GM23338 (cell line): ENCODE measurements around the gene ACTA2. TPM values are rescaled to one million over a fixed set of nuclear protein-coding genes. Genes with fewer than 3 reads are reported as not detected.

ENCODE experiments used
- ATAC-seq: fragments of 200-7000 bp; cut with Tn5 transposase; 3 replicates; pipeline ENCODE4 v1.9.1; 2020
- DNase-seq: peaks from one replicate; pipeline ENCODE4 v3.0.0-alpha.2; 2015; ENCODE audit warnings: low spot score
- H2AFZ ChIP-seq: fragments of 200-600 bp; sonication (generic); 2 replicates; pipeline ENCODE4 v1.8.0; 2016; ENCODE audit warnings: antibody characterized with exemption, mild to moderate bottlenecking, moderate library complexity
- H3F3A ChIP-seq: fragments of 200-600 bp; sonication (generic); replicated peaks from 2 replicates; pipeline ENCODE4 v1.8.0; 2017; ENCODE audit warnings: antibody characterized with exemption, mixed run types, low read depth
- H3K27ac ChIP-seq: fragments of 200-600 bp; sonication (generic); 2 replicates; pipeline ENCODE4 v1.6.1; 2016; ENCODE audit warnings: low read depth
- H3K27me3 ChIP-seq: fragments of 200-600 bp; sonication (generic); 2 replicates; pipeline ENCODE4 v1.8.0; 2016; ENCODE audit warnings: mild to moderate bottlenecking, mixed run types, moderate library complexity; ENCODE audit not compliant: insufficient read depth
- H3K36me3 ChIP-seq: fragments of 200-600 bp; sonication (generic); 2 replicates; pipeline ENCODE4 v1.8.0; 2016; ENCODE audit warnings: mild to moderate bottlenecking; ENCODE audit not compliant: insufficient read depth
- H3K4me1 ChIP-seq: fragments of 200-600 bp; sonication (generic); 2 replicates; pipeline ENCODE4 v1.8.0; 2016; ENCODE audit warnings: mild to moderate bottlenecking, moderate library complexity; ENCODE audit not compliant: insufficient read depth
- H3K4me2 ChIP-seq: fragments of 200-600 bp; sonication (generic); 2 replicates; pipeline ENCODE4 v1.7.1; 2017; ENCODE audit warnings: mixed run types
- H3K4me3 ChIP-seq: fragments of 200-600 bp; sonication (generic); 2 replicates; pipeline ENCODE4 v1.6.1; 2016; ENCODE audit warnings: mixed run types
- H3K79me2 ChIP-seq: fragments of 200-600 bp; sonication (generic); replicated peaks from 2 replicates; pipeline ENCODE4 v1.8.0; 2017; ENCODE audit warnings: mild to moderate bottlenecking; ENCODE audit not compliant: insufficient read depth
- H3K9me2 ChIP-seq: fragments of 200-600 bp; sonication (generic); 2 replicates; pipeline ENCODE4 v1.8.0; 2017; ENCODE audit not compliant: insufficient read depth
- H4K20me1 ChIP-seq: fragments of 200-600 bp; sonication (generic); replicated peaks from 2 replicates; pipeline ENCODE4 v1.8.0; 2017; ENCODE audit warnings: mild to moderate bottlenecking; ENCODE audit not compliant: insufficient read depth
- H3K27ac Mint-ChIP-seq: 2 replicates; pipeline ENCODE4 v1.8.0; 2020; ENCODE audit warnings: inconsistent platforms, mild to moderate bottlenecking, moderate library complexity, mixed read lengths
- H3K27me3 Mint-ChIP-seq: 3 replicates; pipeline ENCODE4 v1.8.0; 2022; ENCODE audit warnings: low read depth, mild to moderate bottlenecking, moderate library complexity, mixed read lengths, inconsistent platforms; ENCODE audit not compliant: insufficient read depth, poor library complexity
- H3K36me3 Mint-ChIP-seq: 3 replicates; pipeline ENCODE4 v1.8.0; 2021; ENCODE audit warnings: low read depth, mild to moderate bottlenecking, inconsistent platforms, moderate library complexity, mixed read lengths
- H3K4me1 Mint-ChIP-seq: 3 replicates; pipeline ENCODE4 v1.8.0; 2020; ENCODE audit warnings: mild to moderate bottlenecking, inconsistent platforms, mixed read lengths
- H3K4me3 Mint-ChIP-seq: 3 replicates; pipeline ENCODE4 v1.8.0; 2021; ENCODE audit warnings: moderate library complexity, mild to moderate bottlenecking, inconsistent platforms, mixed read lengths
- H3K9me3 Mint-ChIP-seq: 3 replicates; pipeline ENCODE4 v1.8.0; 2020; ENCODE audit warnings: moderate library complexity, mild to moderate bottlenecking, inconsistent platforms, mixed read lengths
- CREB1 ChIP-seq: fragments of 250-450 bp; sonication (Bioruptor Pico); IDR thresholded peaks from 2 replicates; pipeline ENCODE4 v1.5.0; 2020; ENCODE audit warnings: low read depth, mild to moderate bottlenecking, moderate library complexity
- ETS1 ChIP-seq: IDR thresholded peaks from 2 replicates; pipeline ENCODE4 v1.6.1; 2016; ENCODE audit warnings: antibody characterized with exemption
- EZH2phosphoT487 ChIP-seq: fragments of 200-600 bp; sonication (generic); IDR thresholded peaks from one replicate; pipeline ENCODE4 v1.8.1; 2018; ENCODE audit warnings: antibody characterized with exemption; ENCODE audit not compliant: unreplicated experiment
- JUNB ChIP-seq: IDR thresholded peaks from one replicate; pipeline ENCODE4 v1.6.1; 2016; ENCODE audit warnings: antibody characterized with exemption; ENCODE audit not compliant: unreplicated experiment
- NANOG ChIP-seq: IDR thresholded peaks from 2 replicates; pipeline ENCODE4 v1.6.1; 2016; ENCODE audit warnings: antibody characterized with exemption, borderline replicate concordance
- POLR2AphosphoS5 ChIP-seq: IDR thresholded peaks from 2 replicates; pipeline ENCODE4 v1.6.1; 2016; ENCODE audit warnings: antibody characterized with exemption, low read depth
- ZNF331 ChIP-seq: fragments of 250-450 bp; sonication (Bioruptor Pico); IDR thresholded peaks from 2 replicates; pipeline ENCODE4 v1.5.0; 2020; ENCODE audit warnings: low read depth, mild to moderate bottlenecking, moderate library complexity
- polyA plus RNA-seq: library from polyadenylated mRNA; unstranded; fragments of >200 nt; fragmentation: Nextera tagmentation; extraction: Ambion mirVana; gene quantifications from 2 replicates; pipeline ENCODE4 v1.2.1, GENCODE V29; 2016
- total RNA-seq: library from RNA; depleted of rRNA; stranded (reverse); fragments of >200 nt; shearing (Covaris generic); gene quantifications from 2 replicates; pipeline ENCODE4 v1.2.3, GENCODE V29; 2014
- TF ChIP-seq, protein P1 (sequence below), 2 experiments: fragments of 200-600 bp in 1 of 2; sonication (generic) in 1 of 2; conservative IDR thresholded peaks; 2 replicates each; pipeline versions ENCODE4 v1.5.1 to v1.6.1; 2016 to 2017; ENCODE audit warnings: antibody characterized with exemption in 2 of 2, low read depth in 2 of 2, mild to moderate bottlenecking in 2 of 2, moderate library complexity in 1 of 2
- TF ChIP-seq, protein P2 (sequence below): IDR thresholded peaks from one replicate; pipeline ENCODE4 v1.6.1; 2018; ENCODE audit warnings: antibody characterized with exemption; ENCODE audit not compliant: unreplicated experiment
- TF ChIP-seq, protein P3 (sequence below): fragments of 250-450 bp; sonication (Bioruptor Pico); IDR thresholded peaks from 2 replicates; pipeline ENCODE4 v1.5.0; 2020; ENCODE audit warnings: mild to moderate bottlenecking, moderate library complexity

ACTA2 gene
- total and polyA plus RNA-seq, 2 experiments from 2014 or later: 3.4 to 9.4 TPM

DNA sequence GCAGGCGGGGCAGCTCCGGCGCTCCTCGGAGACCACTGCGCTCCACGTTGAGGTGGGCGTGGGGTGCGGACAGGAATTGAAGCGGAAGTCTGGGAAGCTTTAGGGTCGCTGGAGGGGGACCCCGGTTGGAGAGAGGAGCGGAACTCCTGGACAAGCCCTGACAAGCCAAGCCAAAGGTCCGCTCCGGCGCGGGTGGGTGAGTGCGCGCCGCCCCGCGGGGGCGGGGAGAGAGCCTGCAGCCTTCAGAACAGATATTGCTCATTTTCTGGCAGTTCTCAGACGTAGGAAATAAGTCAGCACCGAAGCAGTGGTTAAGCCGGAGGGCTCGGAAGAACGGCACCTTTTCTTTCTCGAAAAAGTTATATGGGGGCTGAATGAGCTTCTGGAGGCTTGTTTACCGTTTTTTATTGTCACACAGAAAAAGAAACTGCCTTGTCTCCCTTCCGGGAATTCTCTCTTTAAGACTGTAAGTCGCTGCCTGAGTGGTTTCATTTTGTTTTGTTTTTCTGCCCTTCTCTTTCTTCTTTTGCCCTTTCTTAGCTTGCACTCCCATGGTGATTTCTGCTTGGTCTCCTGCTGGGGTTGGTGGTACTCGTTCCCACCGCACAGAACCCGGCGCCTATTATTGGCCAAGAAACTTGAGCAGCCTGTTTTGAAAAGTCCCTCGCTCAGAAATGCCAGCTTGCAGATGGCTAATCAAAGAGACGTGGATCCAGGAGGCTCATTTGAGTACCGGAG, 38.8 kb upstream of the ACTA2 start:
- Histone ChIP-seq H3K9me2 (no peaks in the 10 kb centered on the region), H3K79me2 (no peaks in the 10 kb centered on the region), H3K27ac (peak overlapping the region; percentile 42; the same call in 1 of the 2 replicates), H3K4me3 (peak overlapping the region; percentile 77), H3F3A (no peaks in the 10 kb centered on the region), H3K36me3 (no peaks in the 10 kb centered on the region), H3K4me2 (peak overlapping the region; percentile 78), H2AFZ (peak overlapping the region; percentile 97), H3K27me3 (peaks cover 40% of the 10 kb centered on the region), H4K20me1 (no peaks in the 10 kb centered on the region), H3K4me1 (peaks cover 29% of the 10 kb centered on the region)
- ATAC-seq: peak; percentile 54
- peak overlapping the region; percentile 86 for H3K4me3 Mint-ChIP-seq
- no peaks in the 10 kb centered on the region for H3K9me3 Mint-ChIP-seq
- no peak overlapping the region for H3K27ac Mint-ChIP-seq
- peaks cover 22% of the 10 kb centered on the region for H3K27me3 Mint-ChIP-seq
- peaks cover 30% of the 10 kb centered on the region for H3K4me1 Mint-ChIP-seq
- H3K36me3 Mint-ChIP-seq: no peaks in the 10 kb centered on the region
- no peak for TF ChIP-seq EZH2phosphoT487
- TF ChIP-seq POLR2AphosphoS5: no peak
- TF ChIP-seq NANOG: no peak
- TF ChIP-seq, protein P1, sequence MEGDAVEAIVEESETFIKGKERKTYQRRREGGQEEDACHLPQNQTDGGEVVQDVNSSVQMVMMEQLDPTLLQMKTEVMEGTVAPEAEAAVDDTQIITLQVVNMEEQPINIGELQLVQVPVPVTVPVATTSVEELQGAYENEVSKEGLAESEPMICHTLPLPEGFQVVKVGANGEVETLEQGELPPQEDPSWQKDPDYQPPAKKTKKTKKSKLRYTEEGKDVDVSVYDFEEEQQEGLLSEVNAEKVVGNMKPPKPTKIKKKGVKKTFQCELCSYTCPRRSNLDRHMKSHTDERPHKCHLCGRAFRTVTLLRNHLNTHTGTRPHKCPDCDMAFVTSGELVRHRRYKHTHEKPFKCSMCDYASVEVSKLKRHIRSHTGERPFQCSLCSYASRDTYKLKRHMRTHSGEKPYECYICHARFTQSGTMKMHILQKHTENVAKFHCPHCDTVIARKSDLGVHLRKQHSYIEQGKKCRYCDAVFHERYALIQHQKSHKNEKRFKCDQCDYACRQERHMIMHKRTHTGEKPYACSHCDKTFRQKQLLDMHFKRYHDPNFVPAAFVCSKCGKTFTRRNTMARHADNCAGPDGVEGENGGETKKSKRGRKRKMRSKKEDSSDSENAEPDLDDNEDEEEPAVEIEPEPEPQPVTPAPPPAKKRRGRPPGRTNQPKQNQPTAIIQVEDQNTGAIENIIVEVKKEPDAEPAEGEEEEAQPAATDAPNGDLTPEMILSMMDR (conservative IDR thresholded peaks at IDR 0.05; ENCODE audit: low read depth in 2 of 2): no peak
- no peak for TF ChIP-seq ETS1
- TF ChIP-seq, protein P2, sequence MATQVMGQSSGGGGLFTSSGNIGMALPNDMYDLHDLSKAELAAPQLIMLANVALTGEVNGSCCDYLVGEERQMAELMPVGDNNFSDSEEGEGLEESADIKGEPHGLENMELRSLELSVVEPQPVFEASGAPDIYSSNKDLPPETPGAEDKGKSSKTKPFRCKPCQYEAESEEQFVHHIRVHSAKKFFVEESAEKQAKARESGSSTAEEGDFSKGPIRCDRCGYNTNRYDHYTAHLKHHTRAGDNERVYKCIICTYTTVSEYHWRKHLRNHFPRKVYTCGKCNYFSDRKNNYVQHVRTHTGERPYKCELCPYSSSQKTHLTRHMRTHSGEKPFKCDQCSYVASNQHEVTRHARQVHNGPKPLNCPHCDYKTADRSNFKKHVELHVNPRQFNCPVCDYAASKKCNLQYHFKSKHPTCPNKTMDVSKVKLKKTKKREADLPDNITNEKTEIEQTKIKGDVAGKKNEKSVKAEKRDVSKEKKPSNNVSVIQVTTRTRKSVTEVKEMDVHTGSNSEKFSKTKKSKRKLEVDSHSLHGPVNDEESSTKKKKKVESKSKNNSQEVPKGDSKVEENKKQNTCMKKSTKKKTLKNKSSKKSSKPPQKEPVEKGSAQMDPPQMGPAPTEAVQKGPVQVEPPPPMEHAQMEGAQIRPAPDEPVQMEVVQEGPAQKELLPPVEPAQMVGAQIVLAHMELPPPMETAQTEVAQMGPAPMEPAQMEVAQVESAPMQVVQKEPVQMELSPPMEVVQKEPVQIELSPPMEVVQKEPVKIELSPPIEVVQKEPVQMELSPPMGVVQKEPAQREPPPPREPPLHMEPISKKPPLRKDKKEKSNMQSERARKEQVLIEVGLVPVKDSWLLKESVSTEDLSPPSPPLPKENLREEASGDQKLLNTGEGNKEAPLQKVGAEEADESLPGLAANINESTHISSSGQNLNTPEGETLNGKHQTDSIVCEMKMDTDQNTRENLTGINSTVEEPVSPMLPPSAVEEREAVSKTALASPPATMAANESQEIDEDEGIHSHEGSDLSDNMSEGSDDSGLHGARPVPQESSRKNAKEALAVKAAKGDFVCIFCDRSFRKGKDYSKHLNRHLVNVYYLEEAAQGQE: no peak
- TF ChIP-seq, protein P3, sequence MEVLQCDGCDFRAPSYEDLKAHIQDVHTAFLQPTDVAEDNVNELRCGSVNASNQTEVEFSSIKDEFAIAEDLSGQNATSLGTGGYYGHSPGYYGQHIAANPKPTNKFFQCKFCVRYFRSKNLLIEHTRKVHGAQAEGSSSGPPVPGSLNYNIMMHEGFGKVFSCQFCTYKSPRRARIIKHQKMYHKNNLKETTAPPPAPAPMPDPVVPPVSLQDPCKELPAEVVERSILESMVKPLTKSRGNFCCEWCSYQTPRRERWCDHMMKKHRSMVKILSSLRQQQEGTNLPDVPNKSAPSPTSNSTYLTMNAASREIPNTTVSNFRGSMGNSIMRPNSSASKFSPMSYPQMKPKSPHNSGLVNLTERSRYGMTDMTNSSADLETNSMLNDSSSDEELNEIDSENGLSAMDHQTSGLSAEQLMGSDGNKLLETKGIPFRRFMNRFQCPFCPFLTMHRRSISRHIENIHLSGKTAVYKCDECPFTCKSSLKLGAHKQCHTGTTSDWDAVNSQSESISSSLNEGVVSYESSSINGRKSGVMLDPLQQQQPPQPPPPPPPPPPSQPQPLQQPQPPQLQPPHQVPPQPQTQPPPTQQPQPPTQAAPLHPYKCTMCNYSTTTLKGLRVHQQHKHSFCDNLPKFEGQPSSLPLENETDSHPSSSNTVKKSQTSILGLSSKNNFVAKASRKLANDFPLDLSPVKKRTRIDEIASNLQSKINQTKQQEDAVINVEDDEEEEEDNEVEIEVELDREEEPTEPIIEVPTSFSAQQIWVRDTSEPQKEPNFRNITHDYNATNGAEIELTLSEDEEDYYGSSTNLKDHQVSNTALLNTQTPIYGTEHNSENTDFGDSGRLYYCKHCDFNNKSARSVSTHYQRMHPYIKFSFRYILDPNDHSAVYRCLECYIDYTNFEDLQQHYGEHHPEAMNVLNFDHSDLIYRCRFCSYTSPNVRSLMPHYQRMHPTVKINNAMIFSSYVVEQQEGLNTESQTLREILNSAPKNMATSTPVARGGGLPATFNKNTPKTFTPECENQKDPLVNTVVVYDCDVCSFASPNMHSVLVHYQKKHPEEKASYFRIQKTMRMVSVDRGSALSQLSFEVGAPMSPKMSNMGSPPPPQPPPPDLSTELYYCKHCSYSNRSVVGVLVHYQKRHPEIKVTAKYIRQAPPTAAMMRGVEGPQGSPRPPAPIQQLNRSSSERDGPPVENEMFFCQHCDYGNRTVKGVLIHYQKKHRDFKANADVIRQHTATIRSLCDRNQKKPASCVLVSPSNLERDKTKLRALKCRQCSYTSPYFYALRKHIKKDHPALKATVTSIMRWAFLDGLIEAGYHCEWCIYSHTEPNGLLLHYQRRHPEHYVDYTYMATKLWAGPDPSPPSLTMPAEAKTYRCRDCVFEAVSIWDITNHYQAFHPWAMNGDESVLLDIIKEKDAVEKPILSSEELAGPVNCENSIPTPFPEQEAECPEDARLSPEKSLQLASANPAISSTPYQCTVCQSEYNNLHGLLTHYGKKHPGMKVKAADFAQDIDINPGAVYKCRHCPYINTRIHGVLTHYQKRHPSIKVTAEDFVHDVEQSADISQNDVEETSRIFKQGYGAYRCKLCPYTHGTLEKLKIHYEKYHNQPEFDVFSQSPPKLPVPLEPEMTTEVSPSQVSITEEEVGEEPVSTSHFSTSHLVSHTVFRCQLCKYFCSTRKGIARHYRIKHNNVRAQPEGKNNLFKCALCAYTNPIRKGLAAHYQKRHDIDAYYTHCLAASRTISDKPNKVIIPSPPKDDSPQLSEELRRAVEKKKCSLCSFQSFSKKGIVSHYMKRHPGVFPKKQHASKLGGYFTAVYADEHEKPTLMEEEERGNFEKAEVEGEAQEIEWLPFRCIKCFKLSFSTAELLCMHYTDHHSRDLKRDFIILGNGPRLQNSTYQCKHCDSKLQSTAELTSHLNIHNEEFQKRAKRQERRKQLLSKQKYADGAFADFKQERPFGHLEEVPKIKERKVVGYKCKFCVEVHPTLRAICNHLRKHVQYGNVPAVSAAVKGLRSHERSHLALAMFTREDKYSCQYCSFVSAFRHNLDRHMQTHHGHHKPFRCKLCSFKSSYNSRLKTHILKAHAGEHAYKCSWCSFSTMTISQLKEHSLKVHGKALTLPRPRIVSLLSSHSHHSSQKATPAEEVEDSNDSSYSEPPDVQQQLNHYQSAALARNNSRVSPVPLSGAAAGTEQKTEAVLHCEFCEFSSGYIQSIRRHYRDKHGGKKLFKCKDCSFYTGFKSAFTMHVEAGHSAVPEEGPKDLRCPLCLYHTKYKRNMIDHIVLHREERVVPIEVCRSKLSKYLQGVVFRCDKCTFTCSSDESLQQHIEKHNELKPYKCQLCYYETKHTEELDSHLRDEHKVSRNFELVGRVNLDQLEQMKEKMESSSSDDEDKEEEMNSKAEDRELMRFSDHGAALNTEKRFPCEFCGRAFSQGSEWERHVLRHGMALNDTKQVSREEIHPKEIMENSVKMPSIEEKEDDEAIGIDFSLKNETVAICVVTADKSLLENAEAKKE (CRISPR knock-in tag): no peak
- TF ChIP-seq ZNF331: no peak
- no peak for TF ChIP-seq CREB1 (CRISPR knock-in tag)
- TF ChIP-seq JUNB: no peak
- peak; percentile 74 for DNase-seq
